ENCODE results near the gene ZCCHC4.

DNA sequence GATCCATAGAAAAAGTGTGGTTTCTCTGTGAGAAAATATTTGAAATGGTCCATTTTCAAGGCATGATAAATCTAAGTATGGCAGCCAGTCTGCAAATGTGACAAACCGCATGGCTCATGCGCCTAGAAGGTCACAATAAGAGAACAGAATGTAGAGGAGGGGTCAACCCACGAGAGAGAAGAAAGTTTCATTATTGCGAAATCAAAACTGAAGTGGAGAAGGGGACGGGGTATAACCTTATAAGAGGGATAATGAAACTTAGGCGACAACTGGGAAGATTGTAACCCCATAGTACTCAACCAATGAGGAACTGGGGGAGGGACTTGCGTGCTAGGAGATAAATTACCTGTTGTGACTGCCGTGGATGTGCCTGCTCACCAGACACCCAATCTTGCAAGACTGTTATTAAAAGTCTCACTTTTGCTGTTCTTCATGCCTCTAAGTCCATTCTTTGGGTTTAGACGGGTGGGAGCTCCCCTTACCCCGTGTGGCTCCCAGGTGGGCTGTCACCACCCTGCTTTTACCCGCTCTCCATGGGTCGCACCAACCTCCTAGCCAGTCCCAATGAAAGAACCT is 21.3 kb upstream of the ZCCHC4 start:
- TF ChIP-seq, protein P1, sequence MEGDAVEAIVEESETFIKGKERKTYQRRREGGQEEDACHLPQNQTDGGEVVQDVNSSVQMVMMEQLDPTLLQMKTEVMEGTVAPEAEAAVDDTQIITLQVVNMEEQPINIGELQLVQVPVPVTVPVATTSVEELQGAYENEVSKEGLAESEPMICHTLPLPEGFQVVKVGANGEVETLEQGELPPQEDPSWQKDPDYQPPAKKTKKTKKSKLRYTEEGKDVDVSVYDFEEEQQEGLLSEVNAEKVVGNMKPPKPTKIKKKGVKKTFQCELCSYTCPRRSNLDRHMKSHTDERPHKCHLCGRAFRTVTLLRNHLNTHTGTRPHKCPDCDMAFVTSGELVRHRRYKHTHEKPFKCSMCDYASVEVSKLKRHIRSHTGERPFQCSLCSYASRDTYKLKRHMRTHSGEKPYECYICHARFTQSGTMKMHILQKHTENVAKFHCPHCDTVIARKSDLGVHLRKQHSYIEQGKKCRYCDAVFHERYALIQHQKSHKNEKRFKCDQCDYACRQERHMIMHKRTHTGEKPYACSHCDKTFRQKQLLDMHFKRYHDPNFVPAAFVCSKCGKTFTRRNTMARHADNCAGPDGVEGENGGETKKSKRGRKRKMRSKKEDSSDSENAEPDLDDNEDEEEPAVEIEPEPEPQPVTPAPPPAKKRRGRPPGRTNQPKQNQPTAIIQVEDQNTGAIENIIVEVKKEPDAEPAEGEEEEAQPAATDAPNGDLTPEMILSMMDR (IDR thresholded peaks at IDR 0.05) = no peak
- TF ChIP-seq POLR2AphosphoS5 (IDR thresholded peaks at IDR 0.05) = no peak

All from stomach (tissue), 4 donors.